Stimulated activated naive CD8-positive, alpha-beta T cell treated with anti-CD3 and anti-CD28 coated beads, Interleukin-15, Interleukin-2, amounts not matched to agents 100 U/mL and 50 U/mL, for 24 hours (primary cell): ENCODE measurements around the gene CINP.
"Not testable (repeated sequence)": the region's sequence is repeated elsewhere in the genome, so short reads cannot be mapped to it uniquely, and the experiment has no call there.

Experiments
- ATAC-seq: fragments of 150-1000 bp; cut with Tn5 transposase; one replicate; pipeline ENCODE4 v1.10.0; 2021
- DNase-seq: peaks from one replicate; pipeline ENCODE4 v3.0.0; 2021

CINP gene

DNA sequence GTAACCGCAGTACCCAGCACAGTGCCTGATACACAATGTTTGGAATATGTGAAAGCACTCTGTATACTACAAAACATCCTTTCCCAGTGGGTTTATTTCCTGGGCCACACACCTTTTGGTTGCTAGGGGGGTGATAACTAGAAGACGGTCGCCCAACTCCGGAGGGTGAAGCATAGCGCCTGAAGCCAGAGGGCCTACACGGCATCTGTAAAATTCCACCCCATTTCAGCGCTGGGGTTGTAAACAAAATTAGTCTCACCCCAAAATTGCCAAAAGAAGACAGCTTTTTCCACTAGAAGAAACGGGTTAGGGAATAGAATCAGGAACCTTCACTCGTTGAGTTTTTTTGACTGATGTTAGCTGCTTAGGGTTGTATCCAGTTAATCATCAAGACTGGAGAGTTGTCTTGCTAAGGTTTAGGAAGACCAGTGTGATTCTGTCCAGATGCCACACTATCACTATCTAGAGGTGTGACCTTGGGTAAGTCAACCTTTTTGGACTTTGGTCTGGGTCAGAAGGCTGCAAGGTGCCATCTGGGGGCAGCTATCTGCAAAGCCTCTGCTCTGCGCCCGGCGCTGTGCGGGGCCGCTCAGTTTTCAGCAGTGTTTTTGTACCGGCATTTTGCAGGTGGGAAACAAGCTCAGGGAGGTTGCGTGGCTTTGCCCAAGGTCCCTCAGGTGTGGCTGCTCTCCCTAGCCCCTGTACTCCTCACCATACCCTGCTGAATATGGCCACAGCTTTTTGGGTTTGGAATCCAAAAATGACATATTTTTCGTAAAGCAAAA, 41.8 kb downstream of the CINP start:
- DNase-seq (no peak), ATAC-seq (no peak)

GRCh38 chr14:102320033-102320660, 42.5 kb downstream of the CINP start:
- DNase-seq: peak; percentile 43
- peak; percentile 22 for ATAC-seq

DNA sequence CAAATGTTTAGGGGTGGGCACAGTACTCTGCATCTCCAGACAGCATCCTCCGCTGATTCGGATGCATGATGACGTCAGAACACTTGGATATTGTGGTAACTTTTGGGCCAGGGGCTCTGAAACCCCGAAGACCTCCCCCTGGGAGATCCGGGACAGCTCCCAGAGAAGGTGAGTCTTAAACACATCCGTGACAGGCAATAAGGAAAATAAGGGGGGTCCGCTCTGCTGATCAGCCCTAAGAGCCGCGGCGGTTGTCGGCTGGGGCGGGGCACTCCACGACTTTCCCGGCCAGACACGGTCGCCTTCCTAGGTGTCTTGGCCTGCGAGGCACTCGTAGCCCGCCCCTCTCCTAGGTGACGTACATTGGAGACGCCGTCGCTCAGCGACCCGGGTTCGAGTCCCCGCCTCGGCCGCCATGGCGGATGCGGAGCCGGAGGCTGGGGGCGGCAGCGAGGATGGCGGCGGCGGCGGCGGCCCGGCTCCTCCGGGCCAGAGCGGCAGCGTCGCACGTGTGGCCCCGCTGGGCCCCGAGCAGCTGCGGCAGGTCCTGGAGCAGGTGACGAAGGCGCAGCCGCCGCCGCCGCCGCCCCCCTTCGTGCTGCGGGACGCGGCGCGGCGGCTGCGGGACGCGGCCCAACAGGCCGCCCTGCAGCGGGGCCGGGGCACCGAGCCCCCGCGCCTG, 43.2 kb downstream of the CINP start, which contains the start of gene ZNF839:
ZNF839 (plus strand) TSS at position 396 of the 682 bp plus-strand sequence; CDS start at position 416, 20 bp downstream.
- DNase-seq (peak; percentile 98), ATAC-seq (peak; percentile 81)

DNA sequence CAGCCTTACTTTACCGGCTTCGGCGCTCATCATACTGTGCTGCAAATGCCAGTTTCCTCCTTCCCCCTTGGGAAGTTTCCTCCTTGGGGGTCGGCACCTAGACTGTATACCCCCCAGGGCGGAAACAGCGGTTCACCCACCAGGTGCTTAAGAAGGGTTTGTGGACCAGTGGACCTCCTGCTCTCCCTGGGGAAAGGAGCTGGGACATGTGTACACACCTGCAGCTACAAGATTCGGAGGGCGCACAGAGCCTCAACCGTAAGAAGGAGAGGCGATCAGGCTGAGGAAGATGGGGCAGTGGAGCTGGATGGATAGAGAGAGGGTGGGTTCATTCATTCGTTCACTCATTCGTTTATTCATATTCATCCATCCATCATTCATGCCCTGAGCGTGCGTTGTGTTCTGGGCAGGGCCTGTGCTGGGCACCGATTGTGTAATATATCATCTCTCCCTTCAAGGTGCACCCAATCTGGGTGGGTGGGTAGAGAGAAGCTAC, 43.9 kb downstream of the CINP start:
- DNase-seq (no peak), ATAC-seq (no peak)

GRCh38 chr14:102317564-102318248, 45.0 kb downstream of the CINP start:
- ATAC-seq (no peak), DNase-seq (no peak)

DNA sequence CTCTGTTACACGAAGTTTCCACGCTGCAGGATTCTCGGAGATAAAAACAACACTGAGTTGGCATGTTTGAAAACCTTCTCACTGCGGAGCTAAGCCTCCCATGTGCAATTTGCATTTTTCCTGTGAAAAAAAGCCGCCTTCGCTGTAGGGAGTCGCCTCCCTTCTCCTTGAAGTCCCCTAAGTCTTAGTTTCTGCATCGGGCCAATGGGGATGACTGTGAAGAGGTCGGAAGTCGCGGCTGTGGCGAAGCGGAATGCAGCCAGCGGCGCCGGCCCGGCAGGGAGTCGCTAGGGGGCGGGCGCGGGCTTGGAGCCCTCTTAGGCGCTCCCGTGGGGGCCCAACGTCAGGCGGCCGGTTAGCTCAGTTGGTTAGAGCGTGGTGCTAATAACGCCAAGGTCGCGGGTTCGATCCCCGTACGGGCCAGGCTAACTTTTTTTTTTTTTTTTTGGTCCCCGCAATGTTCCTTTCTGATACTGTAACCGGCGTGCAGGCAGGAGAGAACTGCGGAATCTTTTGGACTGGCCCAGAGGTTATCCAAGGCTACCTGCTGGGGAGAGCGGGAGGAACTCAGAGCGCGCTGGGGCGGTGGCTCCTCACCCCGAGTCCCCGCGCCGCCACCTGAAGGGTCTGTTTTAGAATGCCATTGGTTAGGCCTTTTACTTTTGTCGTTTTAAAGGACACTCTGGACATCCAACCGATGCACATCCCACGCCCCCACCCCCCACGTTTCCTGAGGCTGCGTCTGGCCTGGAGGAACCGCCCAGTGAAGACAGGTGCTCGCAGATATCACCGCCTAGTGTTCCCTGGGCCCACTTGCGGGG, 45.7 kb downstream of the CINP start:
- ATAC-seq: peak; percentile 77

GRCh38 chr14:102316338-102316742, 46.4 kb downstream of the CINP start:
- ATAC-seq (no peak), DNase-seq (no peak)

More for the DNA sequence above, 45.7 kb downstream of the CINP start:
- DNase-seq: peak; percentile 94

DNA sequence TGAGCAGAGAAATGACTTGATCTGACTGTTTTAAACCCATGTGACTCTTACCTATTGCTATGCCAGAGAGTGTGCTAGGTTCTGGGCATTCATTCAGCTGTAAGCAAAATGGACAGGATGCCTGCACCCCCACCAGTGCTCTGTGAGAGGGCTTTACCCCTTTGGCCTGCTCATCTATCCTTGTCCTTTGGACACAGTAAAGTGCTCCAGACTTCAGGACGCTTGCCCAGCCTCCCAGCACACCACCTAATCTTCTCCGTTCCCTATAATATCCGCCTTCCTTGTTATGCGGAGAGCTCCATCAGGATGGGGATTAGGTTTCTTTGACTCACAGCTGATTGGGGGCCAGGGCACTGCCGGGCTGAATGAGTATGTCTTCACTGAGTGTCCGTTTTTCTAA, 47.6 kb downstream of the CINP start:
- DNase-seq (no peak), ATAC-seq (no peak)

DNA sequence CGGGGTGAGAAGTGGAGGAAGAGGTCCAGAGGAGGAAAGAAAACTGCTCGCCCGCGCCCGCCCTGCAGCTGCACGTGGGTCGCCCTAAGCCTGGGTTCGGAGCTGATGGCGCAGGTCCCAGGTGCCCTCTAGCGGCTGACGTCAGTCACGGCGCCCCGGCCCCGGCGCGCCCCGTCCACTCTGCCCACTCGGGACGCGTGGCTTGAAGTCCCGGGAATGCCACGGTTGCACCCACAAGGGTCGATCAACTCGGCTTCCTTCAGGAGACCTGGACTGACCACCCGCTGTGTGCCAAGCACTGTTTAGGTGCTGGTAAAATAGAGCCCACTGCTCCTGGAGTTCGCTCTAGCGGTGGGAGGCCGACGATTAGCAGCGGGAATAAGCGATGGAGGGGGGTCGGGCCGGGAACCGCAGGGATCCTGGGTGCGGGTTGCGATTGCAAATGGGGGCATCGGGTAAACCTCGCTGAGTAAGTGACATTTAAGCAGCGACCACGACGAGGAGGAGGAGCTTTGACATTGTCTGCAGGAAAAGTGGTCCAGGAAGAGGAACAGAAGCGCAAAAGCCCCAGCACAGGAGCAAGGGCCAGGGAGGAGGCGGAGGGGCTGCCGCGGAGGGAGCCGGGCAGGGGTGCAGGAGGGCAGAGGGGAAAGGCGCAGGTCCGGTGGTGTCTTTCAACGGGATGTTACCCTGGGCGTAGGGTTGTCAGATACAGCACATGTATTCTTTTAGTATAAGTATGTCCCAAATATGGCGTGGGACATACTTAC, 48.3 kb downstream of the CINP start:
- ATAC-seq (peak; percentile 69), DNase-seq (peak; percentile 88)

DNA sequence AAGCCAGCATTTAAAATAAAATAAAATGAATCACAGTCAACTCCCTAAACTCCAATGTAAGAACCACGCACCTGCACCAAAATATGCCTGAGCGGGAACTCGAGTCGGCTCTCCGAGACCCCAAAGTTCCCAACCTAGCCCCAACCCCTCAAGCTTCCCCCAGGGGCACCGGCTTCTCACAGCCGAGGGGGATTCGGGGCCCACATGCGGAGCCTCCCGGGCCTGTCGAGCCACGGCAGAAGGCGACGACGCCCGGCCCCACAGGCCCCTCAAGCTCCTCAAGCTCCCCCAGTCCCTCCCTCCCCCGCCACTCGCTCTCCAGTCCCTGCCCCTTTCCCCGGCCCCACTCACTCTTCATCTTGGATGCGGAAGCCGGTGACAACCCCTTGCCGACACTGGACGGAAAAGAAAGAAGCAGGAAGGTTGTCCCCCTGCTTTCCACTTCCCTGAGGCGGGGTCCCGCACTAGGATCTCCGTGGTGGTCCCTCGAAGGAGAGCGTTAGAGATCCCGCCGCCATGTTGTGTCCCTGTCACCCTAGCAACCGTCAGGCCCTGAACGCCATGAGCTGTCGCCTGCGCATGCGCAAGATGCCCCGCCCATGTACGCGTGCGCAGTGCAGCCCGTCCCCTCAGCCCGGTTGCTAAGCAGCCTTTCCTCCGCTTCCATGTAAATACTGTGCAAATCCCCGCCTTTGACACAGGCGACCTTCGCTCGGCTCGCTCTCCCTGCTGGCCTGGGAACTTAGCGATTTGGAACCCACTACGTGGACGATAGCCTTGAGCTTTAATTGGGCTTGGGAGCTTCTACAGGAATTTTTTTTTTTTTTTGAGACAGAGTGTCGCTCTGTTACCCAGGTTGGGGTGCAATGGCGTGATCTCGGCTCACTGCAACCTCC, 57.8 kb downstream of the CINP start, which contains the start of gene MOK:
MOK (minus strand) TSS at position 554 of the 896 bp plus-strand sequence; CDS start at position 358, 196 bp downstream.
- peak; percentile 97 for ATAC-seq
- DNase-seq: peak; percentile 97

- no peak for DNase-seq
- no peak for ATAC-seq
Measured at GRCh38 chr14:102303664-102304063, 59.0 kb downstream of the CINP start.

GRCh38 chr14:102298303-102299070, 64.2 kb downstream of the CINP start:
- ATAC-seq, DNase-seq: not testable (repeated sequence)
